Upper lobe of right lung (tissue), 1 donor: ENCODE results near the gene TLDC2. TPM values are rescaled to one million over a fixed set of nuclear protein-coding genes. Genes with fewer than 3 reads are reported as not detected.
A peak's percentile ranks its signal among the peaks of the same experiment; 100 is the strongest.
"Not testable (repeated sequence)": the region's sequence is repeated elsewhere in the genome, so short reads cannot be mapped to it uniquely, and the experiment has no call there.

Experiments
- ATAC-seq: fragments of 200-7000 bp; cut with Tn5 transposase; one replicate; pipeline ENCODE4 v1.9.1; 2020; ENCODE audit warnings: mild to moderate bottlenecking, moderate library complexity
- DNase-seq: peaks from one replicate; pipeline ENCODE4 v3.0.0-alpha.2; 2020
- H3K27ac ChIP-seq: fragments of 200-600 bp; one replicate; pipeline ENCODE4 v1.8.0; 2022
- H3K27me3 ChIP-seq: fragments of 200-600 bp; one replicate; pipeline ENCODE4 v1.8.0; 2022; ENCODE audit warnings: mild to moderate bottlenecking
- H3K36me3 ChIP-seq: fragments of 200-600 bp; one replicate; pipeline ENCODE4 v1.8.0; 2022
- H3K4me1 ChIP-seq: fragments of 200-600 bp; one replicate; pipeline ENCODE4 v1.8.0; 2022
- H3K4me3 ChIP-seq: fragments of 200-600 bp; one replicate; pipeline ENCODE4 v1.8.0; 2022; ENCODE audit warnings: mild to moderate bottlenecking
- H3K9me3 ChIP-seq: fragments of 200-600 bp; one replicate; pipeline ENCODE4 v1.8.0; 2022
- CTCF ChIP-seq: fragments of 200-600 bp; IDR thresholded peaks from one replicate; pipeline ENCODE4 v1.8.0; 2022; ENCODE audit warnings: antibody characterized with exemption
- intact Hi-C: fragments of 100-400 bp; cut with DNase I; formaldehyde crosslinking; loops from one replicate; pipeline ENCODE4 v1.11.0; 2022
- total RNA-seq: library from RNA; stranded (reverse); fragmentation: NEBNext Ultra II Directional; extraction: Animal tissue kit (Norgen Biotek cat#: 25700); gene quantifications from one replicate; pipeline ENCODE4 v1.2.1, GENCODE V29; 2021
- donor health status: DM: no; HTN: yes; CAD: no; lungs with severe emphysema.

The TLDC2 gene
- total RNA-seq, 1 donor from 2014 or later = 1.6 TPM

GRCh38 chr20:36927704-36928103 lies 51.8 kb downstream of the TLDC2 start:
- DNase-seq (no peak), ATAC-seq (no peak)
- Histone ChIP-seq H3K27ac (no peak overlapping the region), H3K4me3 (no peak overlapping the region), H3K9me3 (no peaks in the 10 kb centered on the region), H3K27me3 (no peaks in the 10 kb centered on the region), H3K36me3 (peaks cover 94% of the 10 kb centered on the region), H3K4me1 (peaks cover 21% of the 10 kb centered on the region)
- intact Hi-C loops = no loop called here
- TF ChIP-seq CTCF = no peak

- TF ChIP-seq CTCF = no peak
- ATAC-seq (no peak), DNase-seq (no peak)
- Histone ChIP-seq H3K4me1 (peaks cover 30% of the 10 kb centered on the region), H3K27ac (no peak overlapping the region), H3K27me3 (no peaks in the 10 kb centered on the region), H3K9me3 (no peaks in the 10 kb centered on the region), H3K36me3 (peaks cover 94% of the 10 kb centered on the region), H3K4me3 (no peak overlapping the region)
- intact Hi-C loops = no loop called here
Measured at GRCh38 chr20:36929290-36929689, 53.4 kb downstream of the TLDC2 start.

- Histone ChIP-seq H3K4me3 (no peak overlapping the region), H3K27ac (no peak overlapping the region), H3K9me3 (no peaks in the 10 kb centered on the region), H3K4me1 (peaks cover 30% of the 10 kb centered on the region), H3K36me3 (peaks cover 94% of the 10 kb centered on the region), H3K27me3 (no peaks in the 10 kb centered on the region)
- DNase-seq (peak; percentile 21), ATAC-seq (no peak)
- TF ChIP-seq CTCF = no peak
- intact Hi-C loops = no loop called here
Measured at GRCh38 chr20:36929691-36930090, 53.8 kb downstream of the TLDC2 start.

- H3K4me3 ChIP-seq, intact Hi-C loops, H3K9me3 ChIP-seq, H3K27me3 ChIP-seq: not testable (repeated sequence)
- peak; percentile 68 for DNase-seq
- ATAC-seq = peak; percentile 35
- H3K27ac ChIP-seq = peak overlapping the region; percentile 47
- H3K36me3 ChIP-seq = peaks cover 90% of the 10 kb centered on the region
- peaks cover 43% of the 10 kb centered on the region for H3K4me1 ChIP-seq
Measured at GRCh38 chr20:36932067-36932466, 56.1 kb downstream of the TLDC2 start.

- TF ChIP-seq CTCF = no peak
- Histone ChIP-seq H3K36me3 (peaks cover 84% of the 10 kb centered on the region), H3K4me1 (peaks cover 49% of the 10 kb centered on the region), H3K27me3 (no peaks in the 10 kb centered on the region), H3K9me3 (no peaks in the 10 kb centered on the region), H3K4me3 (no peak overlapping the region), H3K27ac (peak overlapping the region; percentile 36)
- intact Hi-C loops = no loop called here
- ATAC-seq = peak; percentile 39
- peak; percentile 53 for DNase-seq
Measured at GRCh38 chr20:36932476-36933426, 56.8 kb downstream of the TLDC2 start.

GRCh38 chr20:36933571-36933970 lies 57.6 kb downstream of the TLDC2 start:
- ATAC-seq, H3K4me3 ChIP-seq, H3K27ac ChIP-seq, intact Hi-C loops, H3K9me3 ChIP-seq, H3K27me3 ChIP-seq: not testable (repeated sequence)
- H3K4me1 ChIP-seq = peaks cover 53% of the 10 kb centered on the region
- DNase-seq = peak; percentile 11
- H3K36me3 ChIP-seq = peaks cover 82% of the 10 kb centered on the region
